Activated naive CD8-positive, alpha-beta T cell treated with anti-CD3 and anti-CD28 coated beads, Interleukin-2, amount 50 U/mL, for 16 hours (primary cell): ENCODE measurements around the gene ZNF774.
"Not testable (repeated sequence)": the region's sequence is repeated elsewhere in the genome, so short reads cannot be mapped to it uniquely, and the experiment has no call there.

Source experiments
- DNase-seq: peaks from one replicate; pipeline ENCODE4 v3.0.0-alpha.2; 2020; ENCODE audit warnings: low read depth, low spot score

The ZNF774 gene

GRCh38 chr15:90388462-90389380, 36.6 kb downstream of the ZNF774 start:
- no peak for DNase-seq

GRCh38 chr15:90389513-90389912, 37.4 kb downstream of the ZNF774 start:
- no peak for DNase-seq

GRCh38 chr15:90393040-90393439, 41.0 kb downstream of the ZNF774 start:
- DNase-seq = no peak

GRCh38 chr15:90394074-90394473, 42.0 kb downstream of the ZNF774 start:
- no peak for DNase-seq

- no peak for DNase-seq
Observed at GRCh38 chr15:90394748-90395442, 42.8 kb downstream of the ZNF774 start.

GRCh38 chr15:90396321-90396720, 44.2 kb downstream of the ZNF774 start:
- no peak for DNase-seq

- no peak for DNase-seq
Observed at GRCh38 chr15:90400005-90400758, 48.1 kb downstream of the ZNF774 start.

GRCh38 chr15:90400759-90401314, 48.8 kb downstream of the ZNF774 start:
- no peak for DNase-seq

GRCh38 chr15:90401495-90401894, 49.4 kb downstream of the ZNF774 start:
- DNase-seq = no peak

- DNase-seq = no peak
Observed at GRCh38 chr15:90402223-90402622, 50.1 kb downstream of the ZNF774 start.

- no peak for DNase-seq
Observed at GRCh38 chr15:90402767-90403166, 50.7 kb downstream of the ZNF774 start.

- DNase-seq = no peak
Observed at GRCh38 chr15:90405055-90405607, 53.0 kb downstream of the ZNF774 start.

- no peak for DNase-seq
Observed at GRCh38 chr15:90407336-90407735, 55.3 kb downstream of the ZNF774 start.

- DNase-seq = no peak
Observed at GRCh38 chr15:90407871-90408317, 55.8 kb downstream of the ZNF774 start.

- no peak for DNase-seq
Observed at GRCh38 chr15:90408657-90409056, 56.6 kb downstream of the ZNF774 start.

- DNase-seq = not testable (repeated sequence)
Observed at GRCh38 chr15:90409587-90409986, 57.5 kb downstream of the ZNF774 start.

- DNase-seq = not testable (repeated sequence)
Observed at GRCh38 chr15:90410316-90410715, 58.2 kb downstream of the ZNF774 start.

GRCh38 chr15:90411176-90411575, 59.1 kb downstream of the ZNF774 start:
- no peak for DNase-seq
